ENCODE measurements around the gene ABCC6. TPM values are rescaled to one million over a fixed set of nuclear protein-coding genes. Genes with fewer than 3 reads are reported as not detected.

The ABCC6 gene
- polyA plus RNA-seq, 3 donors from 2014 or later = 0.03 TPM; not detected in 2

- peak; percentile 50 to 67 (median 53) for DNase-seq
- Mint-ChIP-seq H3K36me3 (peaks cover 18 to 34% (median 30%) of the 10 kb centered on the region in 3 donors), H3K27ac (peak overlapping the region in 1 of 6 donors; percentile 30), H3K27me3 (ENCODE audit: low read depth in 3 of 3) (peaks cover 0 to 1% (median 0%) of the 10 kb centered on the region in 3 donors), H3K9me3 (peaks cover 0 to 4% (median 1%) of the 10 kb centered on the region in 6 donors), H3K4me1 (no peaks in the 10 kb centered on the region), H3K4me3 (no peak overlapping the region)
These were observed 95.7 kb downstream of the ABCC6 start for GRCh38 chr16:16127469-16128116.

DNA sequence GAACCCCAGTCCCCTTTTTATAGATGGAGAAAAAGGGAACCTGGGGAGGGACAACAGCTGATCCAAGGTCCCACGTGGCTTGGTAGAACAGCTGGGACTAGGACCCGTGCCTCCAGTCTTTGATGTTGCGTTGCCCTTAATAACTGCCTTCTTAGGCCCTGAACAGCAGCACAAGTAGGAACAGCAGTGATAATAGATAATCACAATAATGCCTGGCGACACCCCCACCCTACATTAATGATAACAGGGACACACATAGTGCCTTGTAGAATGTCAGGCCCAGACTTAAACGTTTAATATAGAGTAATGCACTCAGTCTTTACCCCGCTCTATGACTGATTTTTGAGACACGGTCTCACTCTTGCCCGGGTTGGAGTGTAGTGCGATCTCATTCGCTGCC, 96.4 kb downstream of the ABCC6 start:
- Mint-ChIP-seq H3K4me1 (peaks cover 0 to under 1% of the 10 kb centered on the region in 2 donors), H3K27ac (no peak overlapping the region), H3K27me3 (ENCODE audit: low read depth in 3 of 3) (no peaks in the 10 kb centered on the region), H3K9me3 (peaks cover 0 to 4% (median 1%) of the 10 kb centered on the region in 6 donors), H3K36me3 (peaks cover 21 to 38% (median 35%) of the 10 kb centered on the region in 3 donors), H3K4me3 (no peak overlapping the region)
- DNase-seq = no peak

DNA sequence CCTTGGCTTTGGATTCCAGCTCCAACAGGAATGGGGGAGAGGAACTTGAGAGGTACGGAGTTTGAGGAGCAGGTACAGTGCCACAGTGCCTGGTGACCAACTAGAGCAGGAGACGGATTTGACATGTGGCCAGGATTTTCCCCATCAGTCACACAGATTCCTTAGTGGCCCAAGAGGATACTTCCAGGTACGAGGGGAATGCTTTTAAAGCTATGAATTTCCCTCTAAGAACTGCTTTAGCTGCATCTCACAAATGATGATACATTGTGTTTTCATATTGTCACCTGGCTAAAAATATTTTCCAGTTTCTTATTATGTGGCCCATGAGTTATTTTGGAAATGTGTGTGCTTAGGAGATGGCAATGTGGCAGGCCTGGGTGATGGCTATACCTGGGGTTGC, 98.3 kb downstream of the ABCC6 start:
- peaks cover 21 to 43% (median 33%) of the 10 kb centered on the region in 3 donors for H3K36me3 Mint-ChIP-seq
- peaks cover 12 to 19% of the 10 kb centered on the region in 2 donors for H3K4me1 Mint-ChIP-seq
- no peak overlapping the region for H3K27ac Mint-ChIP-seq
- peaks cover 0 to 4% (median 3%) of the 10 kb centered on the region in 3 donors for H3K27me3 Mint-ChIP-seq (ENCODE audit: low read depth in 3 of 3)
- DNase-seq = no peak
- H3K9me3 Mint-ChIP-seq = peaks cover 0 to 4% (median 1%) of the 10 kb centered on the region in 6 donors
- H3K4me3 Mint-ChIP-seq = no peak overlapping the region

- peaks cover 0 to 4% (median 1%) of the 10 kb centered on the region in 6 donors for H3K9me3 Mint-ChIP-seq
- no peak overlapping the region for H3K4me3 Mint-ChIP-seq
- H3K36me3 Mint-ChIP-seq = peaks cover 21 to 43% (median 33%) of the 10 kb centered on the region in 3 donors
- H3K4me1 Mint-ChIP-seq = peaks cover 17 to 25% of the 10 kb centered on the region in 2 donors
- H3K27ac Mint-ChIP-seq = no peak overlapping the region
- H3K27me3 Mint-ChIP-seq (ENCODE audit: low read depth in 3 of 3) = peaks cover 0 to 4% (median 3%) of the 10 kb centered on the region in 3 donors
- DNase-seq = no peak
These were observed 98.9 kb downstream of the ABCC6 start for GRCh38 chr16:16124438-16124837.

DNA sequence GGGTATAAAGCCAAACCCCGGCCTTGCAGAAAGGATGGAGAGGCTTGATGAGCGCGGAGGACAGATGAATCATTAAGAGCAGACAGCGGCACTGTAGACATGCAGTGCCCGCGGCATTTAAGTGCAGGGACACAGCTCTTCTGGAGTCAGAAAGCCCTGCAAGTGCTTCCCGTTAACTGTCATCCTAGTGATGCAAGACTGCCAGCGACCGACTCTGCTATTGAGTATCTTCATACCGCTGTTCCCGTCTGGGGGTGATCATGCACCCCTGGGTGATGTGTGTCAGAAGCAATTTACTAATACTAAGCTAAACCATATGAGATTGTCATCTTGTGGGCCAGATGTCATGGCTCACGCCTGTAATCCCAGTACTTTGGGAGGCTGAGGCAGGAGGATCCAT, 101.0 kb downstream of the ABCC6 start:
- no peak overlapping the region for H3K4me3 Mint-ChIP-seq
- H3K27me3 Mint-ChIP-seq (ENCODE audit: low read depth in 3 of 3) = peaks cover 0 to 4% (median 3%) of the 10 kb centered on the region in 3 donors
- H3K27ac Mint-ChIP-seq = no peak overlapping the region
- DNase-seq = no peak
- peaks cover 33 to 58% (median 51%) of the 10 kb centered on the region in 3 donors for H3K36me3 Mint-ChIP-seq
- H3K4me1 Mint-ChIP-seq = peaks cover 21 to 35% of the 10 kb centered on the region in 2 donors
- peaks cover 0 to 16% (median 9%) of the 10 kb centered on the region in 6 donors for H3K9me3 Mint-ChIP-seq

DNA sequence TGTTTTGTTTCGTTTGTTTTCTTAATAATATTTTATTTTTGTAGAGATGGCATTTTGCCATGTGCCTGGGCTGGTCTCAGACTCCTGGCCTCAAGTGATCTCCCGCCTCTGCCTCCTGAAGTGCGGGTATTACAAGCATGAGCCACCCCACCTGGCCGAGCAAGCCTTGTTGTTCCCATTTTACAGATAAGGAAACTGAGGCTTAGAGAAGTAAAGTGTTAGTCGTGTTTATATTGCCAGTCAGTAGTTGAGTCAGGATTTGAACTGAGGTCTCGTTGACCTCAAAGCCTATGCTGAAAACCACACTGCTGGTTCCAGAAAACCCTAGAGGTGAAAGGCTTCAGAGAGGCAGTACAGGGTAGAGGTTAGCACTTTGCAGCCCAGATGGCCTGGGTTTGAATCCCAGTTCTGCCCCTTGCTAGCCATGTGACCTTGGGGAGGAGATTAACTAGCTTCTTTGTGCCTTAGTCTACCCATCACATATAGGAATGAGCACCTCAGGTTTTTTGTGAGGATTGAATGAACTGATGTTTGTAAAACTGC, 102.0 kb downstream of the ABCC6 start:
- no peak for DNase-seq
- H3K27ac Mint-ChIP-seq = peak overlapping the region in 2 of 6 donors; percentile 71 to 81
- H3K4me3 Mint-ChIP-seq = peak overlapping the region in 1 of 5 donors; percentile 80
- H3K9me3 Mint-ChIP-seq = peaks cover 3 to 16% (median 9%) of the 10 kb centered on the region in 6 donors
- peaks cover 21 to 35% of the 10 kb centered on the region in 2 donors for H3K4me1 Mint-ChIP-seq
- peaks cover 40 to 62% (median 59%) of the 10 kb centered on the region in 3 donors for H3K36me3 Mint-ChIP-seq
- peaks cover 0 to 4% (median 3%) of the 10 kb centered on the region in 3 donors for H3K27me3 Mint-ChIP-seq (ENCODE audit: low read depth in 3 of 3)

DNA sequence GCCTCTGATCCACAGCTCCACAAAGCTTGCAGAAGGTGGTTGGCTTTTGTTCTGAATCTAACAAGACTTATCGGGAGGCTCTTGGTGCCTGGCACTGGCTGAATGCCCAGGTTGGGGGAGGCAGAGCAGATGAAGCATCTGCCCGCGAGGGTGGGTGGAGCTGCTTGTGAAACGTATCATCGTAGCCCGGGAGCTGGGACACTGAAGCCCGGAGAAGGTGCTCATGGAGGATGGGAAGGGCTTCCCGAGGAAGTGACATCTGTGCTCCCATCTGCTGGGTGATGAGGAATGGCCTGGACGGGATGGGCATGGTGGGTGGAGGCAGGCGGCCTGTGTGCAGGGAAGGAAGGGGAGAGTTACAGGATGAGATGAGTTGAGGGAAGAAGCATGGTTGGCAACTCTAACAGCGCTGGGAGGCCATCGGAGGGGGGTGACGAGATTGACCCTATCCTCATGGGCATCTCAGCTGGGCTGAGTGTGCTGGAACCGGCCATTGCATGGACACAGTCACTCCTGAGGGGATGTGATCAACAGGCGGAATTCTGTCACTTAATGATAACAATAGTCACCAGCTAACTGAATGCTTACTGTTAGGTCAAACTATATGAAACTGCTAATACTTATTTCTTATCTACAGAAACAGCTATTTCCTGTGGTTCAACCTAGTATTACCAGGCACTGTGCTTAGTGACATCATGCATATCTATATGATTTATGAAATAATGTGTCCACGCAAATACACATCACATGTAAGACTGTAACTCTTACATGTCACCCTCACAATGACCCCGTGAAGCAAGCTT, 102.7 kb downstream of the ABCC6 start:
- Mint-ChIP-seq H3K27me3 (ENCODE audit: low read depth in 3 of 3) (peaks cover 0 to 4% (median 3%) of the 10 kb centered on the region in 3 donors), H3K27ac (peak overlapping the region in 3 of 6 donors; percentile 4 to 81 (median 71)), H3K9me3 (peaks cover 3 to 16% (median 9%) of the 10 kb centered on the region in 6 donors), H3K4me3 (peak overlapping the region in 3 of 5 donors; percentile 4 to 80 (median 23)), H3K4me1 (peaks cover 21 to 35% of the 10 kb centered on the region in 2 donors), H3K36me3 (peaks cover 37 to 59% (median 55%) of the 10 kb centered on the region in 3 donors)
- no peak for DNase-seq

DNA sequence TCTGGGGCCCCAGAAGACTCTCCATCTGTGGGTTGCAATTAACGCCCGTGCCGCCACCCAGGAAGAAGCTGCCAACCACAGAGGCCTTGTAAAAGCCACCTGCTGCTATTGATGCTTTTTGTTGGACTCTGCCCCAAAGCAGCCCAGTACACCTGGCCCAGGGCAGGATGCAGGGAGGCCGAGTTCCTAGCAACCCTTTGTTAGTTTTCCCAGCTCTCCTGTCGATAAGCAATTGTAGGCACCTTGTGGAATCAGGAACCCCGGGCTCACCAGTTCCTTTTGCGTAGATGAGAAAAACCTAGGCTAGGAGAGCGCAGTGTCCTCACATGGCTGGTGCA, 103.3 kb downstream of the ABCC6 start:
- Mint-ChIP-seq H3K27ac (peak overlapping the region in 3 of 6 donors; percentile 46 to 71 (median 49)), H3K4me3 (peak overlapping the region in 2 of 5 donors; percentile 23 to 80), H3K9me3 (peaks cover 3 to 16% (median 9%) of the 10 kb centered on the region in 6 donors), H3K36me3 (peaks cover 34 to 58% (median 54%) of the 10 kb centered on the region in 3 donors), H3K27me3 (ENCODE audit: low read depth in 3 of 3) (peaks cover 0 to 4% (median 3%) of the 10 kb centered on the region in 3 donors), H3K4me1 (peaks cover 21 to 35% of the 10 kb centered on the region in 2 donors)
- DNase-seq = peak in 1 of 3 donors; percentile 19

GRCh38 chr16:16118337-16118736, 105.0 kb downstream of the ABCC6 start:
- no peak for DNase-seq
- no peak overlapping the region for H3K27ac Mint-ChIP-seq
- H3K4me1 Mint-ChIP-seq = peaks cover 21 to 35% of the 10 kb centered on the region in 2 donors
- H3K27me3 Mint-ChIP-seq (ENCODE audit: low read depth in 3 of 3) = peaks cover 0 to 4% (median 3%) of the 10 kb centered on the region in 3 donors
- peaks cover 3 to 12% (median 7%) of the 10 kb centered on the region in 6 donors for H3K9me3 Mint-ChIP-seq
- peaks cover 24 to 56% (median 54%) of the 10 kb centered on the region in 3 donors for H3K36me3 Mint-ChIP-seq
- H3K4me3 Mint-ChIP-seq = peak overlapping the region in 1 of 5 donors; percentile 38

GRCh38 chr16:16116841-16117240, 106.5 kb downstream of the ABCC6 start:
- no peak overlapping the region for H3K4me3 Mint-ChIP-seq
- H3K27me3 Mint-ChIP-seq (ENCODE audit: low read depth in 3 of 3) = peaks cover 0 to 4% (median 3%) of the 10 kb centered on the region in 3 donors
- no peak overlapping the region for H3K27ac Mint-ChIP-seq
- H3K9me3 Mint-ChIP-seq = peaks cover 3 to 12% (median 7%) of the 10 kb centered on the region in 6 donors
- H3K36me3 Mint-ChIP-seq = peaks cover 28 to 54% (median 47%) of the 10 kb centered on the region in 3 donors
- DNase-seq = no peak
- H3K4me1 Mint-ChIP-seq = peaks cover 21 to 34% of the 10 kb centered on the region in 2 donors

DNA sequence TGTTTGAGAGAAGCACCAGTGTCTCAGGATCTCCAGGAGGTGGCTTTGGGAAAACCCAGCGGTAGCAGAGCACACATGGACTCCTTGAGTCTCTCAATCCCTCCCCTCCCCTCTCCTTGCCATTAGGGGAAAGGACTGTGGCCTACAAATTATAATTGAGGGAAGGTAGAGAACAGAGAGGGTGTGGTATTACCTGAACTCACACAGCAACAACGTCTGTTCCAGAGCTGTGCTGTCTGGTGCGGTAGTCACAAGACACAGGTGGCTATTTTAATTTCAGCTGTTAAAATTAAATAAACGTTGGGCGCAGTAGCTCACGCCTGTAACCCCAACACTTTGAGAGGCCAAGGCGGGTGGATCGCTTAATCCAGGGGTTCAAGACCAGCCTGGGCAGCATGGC, 110.2 kb downstream of the ABCC6 start:
- Mint-ChIP-seq H3K4me3 (no peak overlapping the region), H3K27me3 (ENCODE audit: low read depth in 3 of 3) (no peaks in the 10 kb centered on the region)
- no peak for DNase-seq

GRCh38 chr16:16112450-16113053, 110.7 kb downstream of the ABCC6 start:
- H3K4me1 Mint-ChIP-seq = peaks cover 0 to 1% of the 10 kb centered on the region in 2 donors
- DNase-seq = no peak
- peaks cover 0 to 3% (median 0%) of the 10 kb centered on the region in 6 donors for H3K9me3 Mint-ChIP-seq
- H3K27me3 Mint-ChIP-seq (ENCODE audit: low read depth in 3 of 3) = no peaks in the 10 kb centered on the region
- H3K36me3 Mint-ChIP-seq = peaks cover 30 to 44% (median 38%) of the 10 kb centered on the region in 3 donors
- H3K4me3 Mint-ChIP-seq = no peak overlapping the region
- H3K27ac Mint-ChIP-seq = no peak overlapping the region

More for the DNA sequence above, 110.2 kb downstream of the ABCC6 start:
- Mint-ChIP-seq H3K4me1 (peaks cover 0 to 1% of the 10 kb centered on the region in 2 donors), H3K9me3 (peaks cover under 1 to 5% (median 4%) of the 10 kb centered on the region in 6 donors), H3K36me3 (peaks cover 30 to 49% (median 43%) of the 10 kb centered on the region in 3 donors), H3K27ac (no peak overlapping the region)

GRCh38 chr16:16111639-16112038, 111.7 kb downstream of the ABCC6 start:
- Mint-ChIP-seq H3K27ac (no peak overlapping the region), H3K27me3 (ENCODE audit: low read depth in 3 of 3) (no peaks in the 10 kb centered on the region), H3K9me3 (no peaks in the 10 kb centered on the region), H3K36me3 (peaks cover 21 to 35% (median 34%) of the 10 kb centered on the region in 3 donors), H3K4me1 (peaks cover 0 to 1% of the 10 kb centered on the region in 2 donors), H3K4me3 (no peak overlapping the region)
- no peak for DNase-seq

Data from immature natural killer cell (primary cell).